Endothelial cell of umbilical vein (primary cell): Measurements from ENCODE around the gene PAQR3. TPM values are rescaled to one million over a fixed set of nuclear protein-coding genes. Genes with fewer than 3 reads are reported as not detected.

Experiments
- BruUV-seq: library from RNA; stranded (reverse); fragments of 400-500 nt; replicated peaks from 2 replicates; lab custom pipeline; 2021; lab: Mats Ljungman, UMichigan
- CTCF ChIA-PET: fragments of 300-600, 350-600 bp; sonication (Branson Sonifier 250); formaldehyde crosslinking; loops from one replicate; lab custom pipeline; 2021; ENCODE audit warnings: antibody characterized with exemption, inconsistent platforms; lab: Charles Lee
- POLR2A ChIA-PET: fragments of 300-600, 350-600 bp; sonication (Branson Sonifier 250); formaldehyde crosslinking; loops from one replicate; lab custom pipeline; 2021; ENCODE audit warnings: antibody characterized with exemption, inconsistent platforms; lab: Charles Lee
- DNase-seq: peaks from one replicate; pipeline ENCODE4 v3.0.0-alpha.2; 2011; ENCODE audit warnings: low read depth, low spot score
- FAIRE-seq: peaks from 2 replicates; lab custom pipeline; 2011; peaks lifted over from hg19 to GRCh38; lab: Jason Lieb, UNC
- H2AFZ ChIP-seq: 2 replicates; pipeline ENCODE4 v1.6.0; 2012; ENCODE audit warnings: low read depth, low read length, control low read depth, inconsistent platforms
- H3K27ac ChIP-seq: 2 replicates; pipeline ENCODE4 v1.5.1; 2011; ENCODE audit warnings: low read depth, mild to moderate bottlenecking, control low read depth, low read length, moderate library complexity; ENCODE audit not compliant: insufficient read depth
- H3K27me3 ChIP-seq, 2 experiments: 2 replicates each; pipeline versions ENCODE4 v1.6.0 to v1.6.1; 2011; ENCODE audit warnings: low read length in 2 of 2, mixed read lengths in 1 of 2; ENCODE audit not compliant: control insufficient read depth in 2 of 2, insufficient read depth in 2 of 2
- H3K36me3 ChIP-seq, 2 experiments: 2 replicates in 1 of 2; 3 replicates in 1 of 2; pipeline ENCODE4 v1.5.1; 2011; ENCODE audit warnings: low read length in 2 of 2, mild to moderate bottlenecking in 1 of 2, moderate library complexity in 1 of 2; ENCODE audit not compliant: control insufficient read depth in 2 of 2, insufficient read depth in 2 of 2; ENCODE audit errors: extremely low read depth in 1 of 2
- H3K4me1 ChIP-seq: 3 replicates; pipeline ENCODE4 v1.5.1; 2011; ENCODE audit warnings: mild to moderate bottlenecking, low read length; ENCODE audit not compliant: control insufficient read depth, insufficient read depth; ENCODE audit errors: extremely low read depth
- H3K4me2 ChIP-seq: 2 replicates; pipeline ENCODE4 v1.6.1; 2011; ENCODE audit warnings: low read length, control low read depth, mixed read lengths; ENCODE audit not compliant: insufficient read depth
- H3K4me3 ChIP-seq, 3 experiments: fragments of 200-600 bp in 1 of 3; sonication (generic), shearing (Covaris generic) in 1 of 3; replicated peaks in 1 of 3; 2 replicates each; pipeline ENCODE4 v1.5.1; 2011 to 2016; ENCODE audit warnings: control low read depth in 3 of 3, low read length in 3 of 3, mild to moderate bottlenecking in 2 of 3, inconsistent platforms in 1 of 3, low read depth in 1 of 3, moderate library complexity in 1 of 3; ENCODE audit not compliant: insufficient read depth in 1 of 3
- H3K79me2 ChIP-seq: 2 replicates; pipeline ENCODE4 v1.6.0; 2012; ENCODE audit warnings: low read length, inconsistent platforms; ENCODE audit not compliant: control insufficient read depth, insufficient read depth
- H3K9ac ChIP-seq: replicated peaks from 2 replicates; pipeline ENCODE3; 2011; ENCODE audit warnings: low read length, control low read depth; ENCODE audit not compliant: insufficient read depth; ENCODE audit errors: extremely low read depth
- H3K9me1 ChIP-seq: replicated peaks from 3 replicates; pipeline ENCODE4 v1.6.0; 2011; ENCODE audit warnings: mild to moderate bottlenecking, low read length; ENCODE audit not compliant: control insufficient read depth, insufficient read depth; ENCODE audit errors: extremely low read depth
- H3K9me3 ChIP-seq: replicated peaks from 2 replicates; pipeline ENCODE4 v1.5.1; 2012; ENCODE audit warnings: low read length, inconsistent platforms; ENCODE audit not compliant: control insufficient read depth, insufficient read depth
- H4K20me1 ChIP-seq: replicated peaks from 2 replicates; pipeline ENCODE3; 2011; ENCODE audit warnings: mild to moderate bottlenecking, low read length; ENCODE audit not compliant: control insufficient read depth, insufficient read depth; ENCODE audit errors: extremely low read depth
- EZH2 ChIP-seq: IDR thresholded peaks from 2 replicates; pipeline ENCODE4 v1.6.1; 2012; ENCODE audit warnings: borderline replicate concordance, low read depth, mild to moderate bottlenecking, moderate library complexity, low read length, inconsistent platforms; ENCODE audit not compliant: severe bottlenecking
- GATA2 ChIP-seq: IDR thresholded peaks from 2 replicates; pipeline ENCODE4 v1.7.0; 2011; ENCODE audit warnings: low read depth, mild to moderate bottlenecking, moderate library complexity, mixed read lengths, low read length; ENCODE audit not compliant: insufficient read length, insufficient read depth
- POLR2A ChIP-seq: IDR thresholded peaks from 2 replicates; pipeline ENCODE4 v1.6.1; 2012; ENCODE audit warnings: low read depth, mild to moderate bottlenecking, control low read depth, low read length
- POLR2AphosphoS5 ChIP-seq: IDR thresholded peaks from 2 replicates; pipeline ENCODE4 v1.6.1; 2012; ENCODE audit warnings: low read depth, mild to moderate bottlenecking, control low read depth, low read length, moderate library complexity; ENCODE audit not compliant: insufficient read depth
- dilution Hi-C: fragments of 300-500 bp; cut with MboI; formaldehyde crosslinking; loops from one replicate; pipeline ENCODE4 v1.15.0; 2019; ENCODE audit warnings: low sequenced_read_pairs; ENCODE audit not compliant: extremely low pct_ligation_motif_present
- intact Hi-C: fragments of 100-400 bp; cut with micrococcal nuclease; formaldehyde crosslinking; loops from one replicate; pipeline ENCODE4 v1.10.0; 2022
- polyA plus RNA-seq, 4 experiments: library from polyadenylated mRNA; depleted of rRNA in 3 of 4; stranded (reverse) in 3 of 4; unstranded in 1 of 4; fragments of >200 nt; gene quantifications; 2 replicates each; pipeline versions ENCODE4 v1.2.1 to v1.2.3, GENCODE V29; 2011 to 2012; ENCODE audit warnings: missing spikeins in 1 of 4
- total RNA-seq: library from RNA; stranded (reverse); gene quantifications from 2 replicates; pipeline ENCODE4 v1.2.3, GENCODE V29; 2021
- TF ChIP-seq, protein P1 (sequence below): IDR thresholded peaks from 2 replicates; pipeline ENCODE4 v1.6.1; 2011; ENCODE audit not compliant: insufficient read depth, insufficient read length
- TF ChIP-seq, protein P2 (sequence below), 2 donors: IDR thresholded peaks; 1 replicate in 1 of 2; 2 replicates in 1 of 2; pipeline ENCODE4 v1.5.1; 2011; ENCODE audit warnings: low read length in 2 of 2, mild to moderate bottlenecking in 2 of 2, moderate library complexity in 2 of 2, control low read depth in 1 of 2, inconsistent platforms in 1 of 2, low read depth in 1 of 2; ENCODE audit not compliant: insufficient read depth in 1 of 2; ENCODE audit errors: extremely low read depth in 1 of 2

The PAQR3 gene
- total and polyA plus RNA-seq, 2 donors (not counting 3 experiments of a cell fraction or from before 2014, with no cell fraction given), result 15.0 to 19.0 TPM

DNA sequence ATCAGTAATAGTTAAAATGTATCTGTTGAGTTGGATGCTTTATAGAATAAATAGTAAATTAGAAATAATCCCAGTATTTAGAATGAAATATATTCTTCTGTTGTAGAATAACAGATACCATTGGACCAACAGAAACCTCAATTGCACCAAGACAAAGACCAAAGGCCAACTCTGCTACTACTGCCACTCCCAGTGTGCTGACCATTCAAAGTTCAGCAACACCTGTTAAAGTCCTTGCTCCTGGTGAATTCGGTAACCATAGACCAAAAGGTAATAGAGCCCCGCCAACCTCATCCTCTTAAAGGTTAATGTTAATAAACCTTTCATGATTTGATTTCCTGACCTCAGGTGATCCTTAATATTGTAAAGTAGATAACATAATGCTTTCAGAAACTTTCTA is 73.8 kb downstream of the PAQR3 start:
- Histone ChIP-seq H3K36me3 (peaks cover 2 to 6% of the 10 kb centered on the region in 2 experiments), H2AFZ (no peak overlapping the region), H3K4me2 (no peak overlapping the region), H4K20me1 (no peaks in the 10 kb centered on the region), H3K9ac (no peak overlapping the region), H3K9me3 (no peaks in the 10 kb centered on the region), H3K27ac (no peak overlapping the region), H3K9me1 (no peaks in the 10 kb centered on the region), H3K27me3 (no peaks in the 10 kb centered on the region), H3K4me3 (no peak overlapping the region), H3K4me1 (no peaks in the 10 kb centered on the region), H3K79me2 (no peaks in the 10 kb centered on the region)
- POLR2A ChIA-PET, result no interaction called here
- dilution Hi-C loops, result loop anchor here (25.0 kb wide), 1 partner anchor 253 kb away; no protein-coding TSS in a partner anchor
- intact Hi-C loops, result loop anchor here (2.0 to 10.0 kb wide), 2 partner anchors 807 to 911 kb away; no protein-coding TSS in a partner anchor
- FAIRE-seq, result no peak
- no peak for DNase-seq
- CTCF ChIA-PET, result no interaction called here
- no peak for TF ChIP-seq POLR2A
- no peak for TF ChIP-seq POLR2AphosphoS5
- TF ChIP-seq, protein P1, sequence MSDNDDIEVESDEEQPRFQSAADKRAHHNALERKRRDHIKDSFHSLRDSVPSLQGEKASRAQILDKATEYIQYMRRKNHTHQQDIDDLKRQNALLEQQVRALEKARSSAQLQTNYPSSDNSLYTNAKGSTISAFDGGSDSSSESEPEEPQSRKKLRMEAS, result no peak
- TF ChIP-seq GATA2, result no peak
- BruUV-seq, result no TSS peak

DNA sequence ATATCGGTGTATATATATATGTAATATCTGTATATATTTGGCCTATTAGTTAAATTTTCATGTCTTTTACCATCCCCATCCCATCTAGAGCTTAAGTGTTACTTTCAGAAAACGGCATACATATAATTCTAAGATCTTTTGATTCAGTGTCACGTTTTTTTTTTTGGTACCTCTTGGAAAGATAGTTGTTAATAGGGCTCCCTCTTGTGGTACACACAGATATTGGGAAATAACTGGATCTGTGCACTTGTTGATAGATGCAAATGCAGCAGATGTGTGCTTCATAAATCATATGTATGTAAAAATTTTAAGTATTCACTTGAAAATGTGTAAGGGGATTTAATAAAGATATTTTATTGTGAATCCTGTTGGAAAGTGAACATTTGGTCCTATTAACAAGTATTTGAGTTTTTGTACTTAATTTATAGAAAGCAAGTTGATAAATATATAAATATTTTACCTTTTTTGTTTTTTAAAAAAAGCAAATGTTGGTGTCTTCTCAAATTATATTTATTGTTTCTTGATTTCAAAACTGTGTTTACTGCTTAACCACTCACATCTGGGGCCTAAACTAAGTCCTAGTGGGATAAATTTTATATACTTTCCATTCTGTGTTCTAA is 74.7 kb downstream of the PAQR3 start:
- H3K9me1 ChIP-seq, result no peaks in the 10 kb centered on the region
- H3K4me1 ChIP-seq, result no peaks in the 10 kb centered on the region
- no peaks in the 10 kb centered on the region for H3K27me3 ChIP-seq
- H3K9me3 ChIP-seq, result no peaks in the 10 kb centered on the region
- intact Hi-C loops (loop anchor here (1.0 to 10.0 kb wide), 6 partner anchors 87 to 910 kb away; partner anchors contain the start of gene BMP2K), dilution Hi-C loops (loop anchor here (25.0 kb wide), 1 partner anchor 252 kb away; no protein-coding TSS in a partner anchor)
- no TSS peak for BruUV-seq
- POLR2A ChIA-PET, result no interaction called here
- H3K79me2 ChIP-seq, result no peaks in the 10 kb centered on the region
- no peak overlapping the region for H3K27ac ChIP-seq
- peaks cover 2 to 6% of the 10 kb centered on the region in 2 experiments for H3K36me3 ChIP-seq
- no peak overlapping the region for H3K9ac ChIP-seq
- peak; percentile 85 for DNase-seq
- TF ChIP-seq, protein P2, sequence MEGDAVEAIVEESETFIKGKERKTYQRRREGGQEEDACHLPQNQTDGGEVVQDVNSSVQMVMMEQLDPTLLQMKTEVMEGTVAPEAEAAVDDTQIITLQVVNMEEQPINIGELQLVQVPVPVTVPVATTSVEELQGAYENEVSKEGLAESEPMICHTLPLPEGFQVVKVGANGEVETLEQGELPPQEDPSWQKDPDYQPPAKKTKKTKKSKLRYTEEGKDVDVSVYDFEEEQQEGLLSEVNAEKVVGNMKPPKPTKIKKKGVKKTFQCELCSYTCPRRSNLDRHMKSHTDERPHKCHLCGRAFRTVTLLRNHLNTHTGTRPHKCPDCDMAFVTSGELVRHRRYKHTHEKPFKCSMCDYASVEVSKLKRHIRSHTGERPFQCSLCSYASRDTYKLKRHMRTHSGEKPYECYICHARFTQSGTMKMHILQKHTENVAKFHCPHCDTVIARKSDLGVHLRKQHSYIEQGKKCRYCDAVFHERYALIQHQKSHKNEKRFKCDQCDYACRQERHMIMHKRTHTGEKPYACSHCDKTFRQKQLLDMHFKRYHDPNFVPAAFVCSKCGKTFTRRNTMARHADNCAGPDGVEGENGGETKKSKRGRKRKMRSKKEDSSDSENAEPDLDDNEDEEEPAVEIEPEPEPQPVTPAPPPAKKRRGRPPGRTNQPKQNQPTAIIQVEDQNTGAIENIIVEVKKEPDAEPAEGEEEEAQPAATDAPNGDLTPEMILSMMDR (IDR thresholded peaks at IDR 0.05; ENCODE audit: extremely low read depth in 1 of 2, insufficient read depth in 1 of 2, low read depth in 1 of 2, low read length in 2 of 2), result peak; percentile 41 to 42
- no peak for TF ChIP-seq POLR2A
- TF ChIP-seq POLR2AphosphoS5, result no peak
- TF ChIP-seq EZH2, result no peak
- no peaks in the 10 kb centered on the region for H4K20me1 ChIP-seq
- H3K4me2 ChIP-seq, result no peak overlapping the region
- FAIRE-seq, result peak; percentile 15
- CTCF ChIA-PET, result interaction anchor here (0.5 to 2.6 kb wide), 34 partner anchors 10 to 346 kb away, joined by 3 to 129 read pairs (median 4); no protein-coding TSS in a partner anchor
- no peak overlapping the region for H2AFZ ChIP-seq
- no peak overlapping the region for H3K4me3 ChIP-seq
